ENCODE measurements around the gene CPXM2. TPM values are rescaled to one million over a fixed set of nuclear protein-coding genes. Genes with fewer than 3 reads are reported as not detected.

CPXM2 gene
- polyA plus RNA-seq, 1 experiment = 14.4 TPM

DNA sequence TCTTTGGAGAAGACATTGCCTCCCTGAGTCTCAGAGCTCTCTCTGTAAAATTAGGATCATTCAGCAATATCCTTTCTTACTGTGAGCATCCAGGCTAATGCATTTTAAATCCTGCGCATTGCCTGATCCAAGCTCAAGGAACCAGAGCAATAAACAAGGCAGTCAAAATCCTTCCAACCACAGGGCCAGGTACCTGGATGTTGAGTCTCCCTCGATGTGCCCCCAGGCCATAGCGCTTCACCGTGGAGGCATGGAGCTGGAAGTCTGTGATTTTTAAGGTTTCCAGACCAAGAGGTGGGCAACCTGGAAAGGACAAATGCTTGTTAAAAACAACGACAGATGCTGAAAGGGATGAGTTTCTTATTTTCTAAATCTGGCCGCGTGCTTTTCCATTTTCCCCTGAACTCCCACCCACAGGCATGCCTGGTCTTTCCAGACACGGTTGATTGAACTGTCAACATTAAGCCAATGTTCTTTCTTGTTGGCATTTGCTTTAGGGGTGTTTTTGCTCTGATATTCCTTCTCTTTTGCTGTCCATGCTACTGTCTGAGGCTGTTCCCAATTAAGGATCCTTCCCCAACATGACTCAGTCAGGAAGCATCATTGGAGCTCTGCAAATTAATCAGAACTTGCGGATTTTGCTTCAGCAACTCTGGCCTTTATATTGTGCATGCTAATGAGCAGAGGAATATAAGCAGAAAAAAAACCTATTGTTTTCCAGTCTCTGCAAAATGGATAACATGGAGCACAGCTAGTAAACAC lies 29.0 kb downstream of the CPXM2 start:
- ChIA-PET POLR2A (no interaction called here), CTCF (no interaction called here)
- peak; percentile 30 for DNase-seq (ENCODE audit: low read depth)
- Histone ChIP-seq H3K27me3 (ENCODE audit: control insufficient read depth, insufficient read depth, low read length) (no peaks in the 10 kb centered on the region), H3K4me3 (ENCODE audit: low read depth, low read length) (no peak overlapping the region), H3K36me3 (ENCODE audit: control insufficient read depth, insufficient read depth, low read length) (no peaks in the 10 kb centered on the region)
- TF ChIP-seq, protein P1, sequence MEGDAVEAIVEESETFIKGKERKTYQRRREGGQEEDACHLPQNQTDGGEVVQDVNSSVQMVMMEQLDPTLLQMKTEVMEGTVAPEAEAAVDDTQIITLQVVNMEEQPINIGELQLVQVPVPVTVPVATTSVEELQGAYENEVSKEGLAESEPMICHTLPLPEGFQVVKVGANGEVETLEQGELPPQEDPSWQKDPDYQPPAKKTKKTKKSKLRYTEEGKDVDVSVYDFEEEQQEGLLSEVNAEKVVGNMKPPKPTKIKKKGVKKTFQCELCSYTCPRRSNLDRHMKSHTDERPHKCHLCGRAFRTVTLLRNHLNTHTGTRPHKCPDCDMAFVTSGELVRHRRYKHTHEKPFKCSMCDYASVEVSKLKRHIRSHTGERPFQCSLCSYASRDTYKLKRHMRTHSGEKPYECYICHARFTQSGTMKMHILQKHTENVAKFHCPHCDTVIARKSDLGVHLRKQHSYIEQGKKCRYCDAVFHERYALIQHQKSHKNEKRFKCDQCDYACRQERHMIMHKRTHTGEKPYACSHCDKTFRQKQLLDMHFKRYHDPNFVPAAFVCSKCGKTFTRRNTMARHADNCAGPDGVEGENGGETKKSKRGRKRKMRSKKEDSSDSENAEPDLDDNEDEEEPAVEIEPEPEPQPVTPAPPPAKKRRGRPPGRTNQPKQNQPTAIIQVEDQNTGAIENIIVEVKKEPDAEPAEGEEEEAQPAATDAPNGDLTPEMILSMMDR (IDR thresholded peaks at IDR 0.05; ENCODE audit: insufficient read depth, low read depth, low read length) = no peak

DNA sequence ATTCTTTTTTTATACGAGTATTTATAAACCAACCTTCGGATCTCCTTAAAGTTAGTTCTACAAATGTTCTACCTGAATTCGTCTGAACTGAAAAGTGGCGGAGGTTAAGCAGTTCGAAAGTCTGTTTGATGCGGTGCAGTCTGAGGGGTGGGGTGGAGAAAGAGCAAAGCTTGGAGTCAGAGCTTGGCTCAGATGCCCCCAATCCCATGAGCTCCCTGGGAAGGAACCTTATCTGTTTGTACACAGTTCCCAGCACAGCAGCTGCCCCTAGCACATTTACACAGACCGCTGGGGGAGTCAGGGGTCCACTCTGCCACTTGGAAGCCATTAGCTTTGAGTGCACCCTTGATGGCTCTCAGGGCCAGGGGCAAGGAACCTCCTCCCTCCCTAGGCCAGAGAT lies 30.8 kb downstream of the CPXM2 start:
- POLR2A ChIA-PET = no interaction called here

DNA sequence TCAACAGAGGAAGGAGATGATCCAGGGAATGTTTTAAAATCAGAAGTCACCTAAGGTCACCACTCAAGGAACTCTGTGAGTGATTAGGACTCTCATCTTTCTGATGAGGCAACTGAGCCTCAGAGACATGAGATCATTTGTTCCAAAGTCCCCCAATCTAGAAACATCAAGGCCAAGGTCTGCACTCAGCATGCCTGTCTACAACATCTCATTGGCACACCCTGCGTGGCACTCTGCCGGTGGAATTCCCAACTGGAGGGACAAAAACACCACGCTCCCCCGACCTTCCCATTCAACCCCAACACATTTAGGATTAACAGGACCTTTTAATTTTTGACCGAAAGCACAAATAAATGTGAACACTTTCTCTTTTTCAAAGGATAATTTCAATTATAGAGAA lies 31.4 kb downstream of the CPXM2 start:
- Histone ChIP-seq H3K36me3 (ENCODE audit: control insufficient read depth, insufficient read depth, low read length) (no peaks in the 10 kb centered on the region), H3K4me3 (ENCODE audit: low read depth, low read length) (no peak overlapping the region), H3K27me3 (ENCODE audit: control insufficient read depth, insufficient read depth, low read length) (no peaks in the 10 kb centered on the region)
- CTCF ChIA-PET = no interaction called here
- POLR2A ChIA-PET = no interaction called here
- DNase-seq (ENCODE audit: low read depth) = no peak
- TF ChIP-seq, protein P1 (IDR thresholded peaks at IDR 0.05; ENCODE audit: insufficient read depth, low read depth, low read length) = no peak

More for the DNA sequence above, 30.8 kb downstream of the CPXM2 start:
- CTCF ChIA-PET = no interaction called here
- H3K36me3 ChIP-seq (ENCODE audit: control insufficient read depth, insufficient read depth, low read length) = no peaks in the 10 kb centered on the region
- TF ChIP-seq, protein P1 (IDR thresholded peaks at IDR 0.05; ENCODE audit: insufficient read depth, low read depth, low read length) = no peak
- H3K27me3 ChIP-seq (ENCODE audit: control insufficient read depth, insufficient read depth, low read length) = no peaks in the 10 kb centered on the region
- no peak for DNase-seq (ENCODE audit: low read depth)
- no peak overlapping the region for H3K4me3 ChIP-seq (ENCODE audit: low read depth, low read length)

DNA sequence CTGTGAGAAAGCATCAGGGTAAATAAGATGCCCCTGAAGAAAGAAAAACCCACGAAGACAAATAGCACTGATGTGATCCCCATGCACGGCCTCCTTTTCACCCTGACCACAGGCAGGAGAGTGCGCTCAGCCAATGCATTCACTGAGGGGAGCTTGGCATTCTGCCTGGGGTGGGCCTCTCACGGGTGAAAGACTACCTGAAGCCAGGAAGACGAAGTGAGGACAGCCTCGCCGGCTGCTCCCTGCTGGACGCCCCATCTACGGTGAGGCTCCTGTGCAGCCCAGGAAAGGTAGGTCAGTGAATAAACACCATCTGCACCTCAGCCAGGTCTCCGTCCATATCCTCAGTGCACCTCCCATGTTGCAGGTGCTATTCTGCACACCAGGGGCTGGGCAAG lies 32.0 kb downstream of the CPXM2 start:
- CTCF ChIA-PET = no interaction called here
- no peaks in the 10 kb centered on the region for H3K27me3 ChIP-seq (ENCODE audit: control insufficient read depth, insufficient read depth, low read length)

DNA sequence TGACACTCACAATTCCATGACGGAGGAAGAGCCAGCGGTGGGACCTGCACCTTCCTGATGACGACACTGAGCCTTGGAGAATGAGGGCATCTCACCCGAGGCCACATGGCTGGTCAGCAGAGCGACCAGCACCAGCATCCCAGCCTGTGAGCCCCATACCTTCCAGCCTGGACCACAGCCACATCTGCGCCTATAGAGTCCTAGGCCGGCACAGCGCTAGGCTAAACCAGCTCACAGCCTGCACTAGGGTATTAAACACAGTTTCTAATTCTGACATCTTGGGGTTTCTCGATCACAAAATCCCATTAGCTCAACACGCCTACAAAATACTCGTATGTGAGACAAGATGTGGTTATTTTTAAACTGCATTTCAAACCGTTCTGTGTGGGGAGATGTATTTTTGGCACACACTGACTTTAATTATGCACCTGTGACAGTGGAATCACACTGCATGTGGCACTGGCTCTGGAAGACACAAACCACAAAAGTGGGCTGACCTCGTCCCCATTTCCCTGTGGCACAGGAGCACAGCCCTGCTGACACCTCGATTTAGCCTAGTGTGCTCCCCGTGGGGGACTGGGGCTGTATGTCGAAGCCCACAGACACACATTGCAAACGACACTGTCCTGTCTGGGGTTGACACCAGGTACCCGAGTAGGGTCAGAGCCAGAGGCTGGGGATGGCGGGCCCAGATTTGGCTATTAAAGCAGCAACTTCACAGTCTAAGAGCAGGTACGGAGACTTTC lies 32.5 kb downstream of the CPXM2 start:
- ChIA-PET CTCF (no interaction called here), POLR2A (no interaction called here)
- TF ChIP-seq, protein P1 (IDR thresholded peaks at IDR 0.05; ENCODE audit: insufficient read depth, low read depth, low read length) = no peak
- Histone ChIP-seq H3K36me3 (ENCODE audit: control insufficient read depth, insufficient read depth, low read length) (no peaks in the 10 kb centered on the region), H3K4me3 (ENCODE audit: low read depth, low read length) (no peak overlapping the region), H3K27me3 (ENCODE audit: control insufficient read depth, insufficient read depth, low read length) (no peaks in the 10 kb centered on the region)
- no peak for DNase-seq (ENCODE audit: low read depth)

More for the DNA sequence above, 32.0 kb downstream of the CPXM2 start:
- TF ChIP-seq, protein P1 (IDR thresholded peaks at IDR 0.05; ENCODE audit: insufficient read depth, low read depth, low read length) = no peak
- POLR2A ChIA-PET = no interaction called here
- Histone ChIP-seq H3K4me3 (ENCODE audit: low read depth, low read length) (no peak overlapping the region), H3K36me3 (ENCODE audit: control insufficient read depth, insufficient read depth, low read length) (no peaks in the 10 kb centered on the region)
- no peak for DNase-seq (ENCODE audit: low read depth)

Data from BJ (cell line).